Activated naive CD4-positive, alpha-beta T cell (primary cell): ENCODE data around the gene GLB1L3.
"Not testable (repeated sequence)": the region's sequence is repeated elsewhere in the genome, so short reads cannot be mapped to it uniquely, and the experiment has no call there.

ENCODE experiments used
- DNase-seq, 4 experiments: peaks; one replicate each; lab custom pipeline; 2025; lab: John Stamatoyannopoulos, UW

Gene GLB1L3

GRCh38 chr11:134344497-134345236 is 68.5 kb downstream of the GLB1L3 start:
- not testable (repeated sequence) for DNase-seq

- DNase-seq: no peak
These were observed 69.0 kb downstream of the GLB1L3 start for GRCh38 chr11:134345237-134345550.

- no peak for DNase-seq
These were observed 70.2 kb downstream of the GLB1L3 start for GRCh38 chr11:134346101-134346975.

- no peak for DNase-seq
These were observed 70.8 kb downstream of the GLB1L3 start for GRCh38 chr11:134346976-134347350.

GRCh38 chr11:134347441-134347840 is 71.3 kb downstream of the GLB1L3 start:
- DNase-seq: no peak

- DNase-seq: no peak
These were observed 73.1 kb downstream of the GLB1L3 start for GRCh38 chr11:134349109-134349801.

- DNase-seq: no peak
These were observed 73.7 kb downstream of the GLB1L3 start for GRCh38 chr11:134349802-134350355.

- DNase-seq: no peak
These were observed 74.2 kb downstream of the GLB1L3 start for GRCh38 chr11:134350381-134350780.

GRCh38 chr11:134352111-134352510 is 75.9 kb downstream of the GLB1L3 start:
- no peak for DNase-seq

GRCh38 chr11:134355136-134355535 is 79.0 kb downstream of the GLB1L3 start:
- no peak for DNase-seq

GRCh38 chr11:134355656-134356055 is 79.5 kb downstream of the GLB1L3 start:
- DNase-seq: no peak

- DNase-seq: no peak
These were observed 80.7 kb downstream of the GLB1L3 start for GRCh38 chr11:134356656-134357544.

- DNase-seq: no peak
These were observed 81.3 kb downstream of the GLB1L3 start for GRCh38 chr11:134357545-134357839.

GRCh38 chr11:134358165-134358855 is 82.1 kb downstream of the GLB1L3 start:
- DNase-seq: no peak

- DNase-seq: no peak
These were observed 82.8 kb downstream of the GLB1L3 start for GRCh38 chr11:134358856-134359490.

GRCh38 chr11:134359646-134360045 is 83.5 kb downstream of the GLB1L3 start:
- DNase-seq: no peak

- DNase-seq: peak; percentile 19 to 50 (median 36)
These were observed 84.1 kb downstream of the GLB1L3 start for GRCh38 chr11:134360050-134360835.

- no peak for DNase-seq
These were observed 85.5 kb downstream of the GLB1L3 start for GRCh38 chr11:134361661-134362060.

GRCh38 chr11:134362192-134362901 is 86.2 kb downstream of the GLB1L3 start:
- no peak for DNase-seq
